Sigmoid colon (tissue), 7 donors: ENCODE measurements around the gene IL21R. TPM values are rescaled to one million over a fixed set of nuclear protein-coding genes. Genes with fewer than 3 reads are reported as not detected.

Source experiments
- DNase-seq: peaks from one replicate; pipeline ENCODE4 v3.0.0-alpha.2; 2019
- H3K27ac ChIP-seq, 4 donors: fragments of 200-600 bp; sonication (generic); one replicate each; pipeline ENCODE4 v1.5.1; 2016 to 2019; ENCODE audit warnings: mild to moderate bottlenecking in 1 of 4
- H3K27me3 ChIP-seq, 3 donors: fragments of 200-600 bp; sonication (generic); one replicate each; pipeline ENCODE4 v1.5.1; 2019; ENCODE audit warnings: mild to moderate bottlenecking in 1 of 3
- H3K36me3 ChIP-seq, 4 donors: fragments of 200-600 bp; sonication (generic); one replicate each; pipeline ENCODE4 v1.5.1; 2016 to 2019
- H3K4me1 ChIP-seq, 4 donors: fragments of 200-600 bp; sonication (generic); one replicate each; pipeline ENCODE4 v1.5.1; 2017 to 2019
- H3K4me3 ChIP-seq, 4 donors: fragments of 200-600 bp; sonication (generic); one replicate each; pipeline ENCODE4 v1.5.1; 2017 to 2019; ENCODE audit warnings: mild to moderate bottlenecking in 2 of 4, moderate library complexity in 1 of 4
- H3K9me3 ChIP-seq, 4 donors: fragments of 200-600 bp in 3 of 4; sonication (generic) in 3 of 4; one replicate each; pipeline versions ENCODE4 v1.5.1 to v1.6.1; 2013 to 2019
- CTCF ChIP-seq, 4 experiments: fragments of 450-650 bp in 3 of 4; fragments of 200-600 bp in 1 of 4; IDR thresholded peaks; one replicate each; pipeline ENCODE4 v1.5.1; 2016 to 2019; ENCODE audit warnings: antibody characterized with exemption in 4 of 4, mild to moderate bottlenecking in 3 of 4, moderate library complexity in 2 of 4
- EP300 ChIP-seq, 4 donors: sonication (generic); formaldehyde crosslinking; IDR thresholded peaks; one replicate each; pipeline ENCODE4 v1.6.1; 2017; ENCODE audit warnings: antibody characterized with exemption in 4 of 4
- POLR2A ChIP-seq, 2 donors: fragments of 450-650 bp; IDR thresholded peaks; one replicate each; pipeline ENCODE4 v1.6.1; 2016; ENCODE audit warnings: antibody characterized with exemption in 2 of 2, mild to moderate bottlenecking in 2 of 2, moderate library complexity in 2 of 2
- POLR2AphosphoS5 ChIP-seq, 4 donors: sonication (generic); formaldehyde crosslinking; IDR thresholded peaks; one replicate each; pipeline ENCODE4 v1.6.1; 2017; ENCODE audit warnings: antibody characterized with exemption in 4 of 4
- WGBS, 2 donors: extraction: QIAGEN DNeasy Blood & Tissue Kit; methylation state at CpG; one replicate each; pipeline ENCODE4 v1.1.7; 2013; 5-methylcytosine and 5-hydroxymethylcytosine counted together
- intact Hi-C: fragments of 100-400 bp; cut with DNase I; formaldehyde crosslinking; loops from one replicate; pipeline ENCODE4 v1.15.1; 2023
- polyA plus RNA-seq, 3 donors: library from polyadenylated mRNA; stranded (reverse); fragments of 200-250 nt; gene quantifications; one replicate each; pipeline ENCODE4 v1.2.3, GENCODE V29; 2013
- total RNA-seq, 4 donors: library from RNA; depleted of rRNA; stranded (reverse); fragments of >200 nt; gene quantifications; one replicate each; pipeline ENCODE4 v1.1.0, GENCODE V29; 2016
- donor health status: healthy with polysubstance abuse.
- donor health status: Bipolar disorder and iron deficiency.
- donor health status: healthy.

IL21R gene
- total and polyA plus RNA-seq, 7 donors, result under 0.01 to 7.9 (median 0.27) TPM; not detected in 2

GRCh38 chr16:27485811-27486210, 83.8 kb downstream of the IL21R start:
- peaks cover 57 to 100% (median 93%) of the 10 kb centered on the region in 4 donors for H3K36me3 ChIP-seq

GRCh38 chr16:27486344-27486743, 84.4 kb downstream of the IL21R start:
- no peak for TF ChIP-seq EP300 (IDR thresholded peaks at IDR 0.05)
- TF ChIP-seq POLR2A (IDR thresholded peaks at IDR 0.05), result no peak
- no peak for TF ChIP-seq CTCF (IDR thresholded peaks at IDR 0.05)
- Histone ChIP-seq H3K9me3 (no peaks in the 10 kb centered on the region), H3K4me3 (no peak overlapping the region), H3K27me3 (no peaks in the 10 kb centered on the region), H3K36me3 (peaks cover 57 to 100% (median 94%) of the 10 kb centered on the region in 4 donors), H3K27ac (no peak overlapping the region), H3K4me1 (no peaks in the 10 kb centered on the region)
- intact Hi-C loops, result no loop called here
- 91 to 95% methylated on average over 8 of the region's 8 CpGs for WGBS, 2 donors
- DNase-seq, result no peak

More at GRCh38 chr16:27485811-27486210, 83.8 kb downstream of the IL21R start:
- no peak for TF ChIP-seq CTCF (IDR thresholded peaks at IDR 0.05)
- no peak for TF ChIP-seq POLR2A (IDR thresholded peaks at IDR 0.05)
- TF ChIP-seq POLR2AphosphoS5 (IDR thresholded peaks at IDR 0.05), result no peak
- TF ChIP-seq EP300 (IDR thresholded peaks at IDR 0.05), result no peak
- H3K27me3 ChIP-seq, result no peaks in the 10 kb centered on the region
- intact Hi-C loops, result no loop called here
- DNase-seq, result no peak
- no peaks in the 10 kb centered on the region for H3K4me1 ChIP-seq
- H3K9me3 ChIP-seq, result no peaks in the 10 kb centered on the region
- no peak overlapping the region for H3K27ac ChIP-seq
- no peak overlapping the region for H3K4me3 ChIP-seq
- 95 to 96% methylated on average over 11 of the region's 11 CpGs for WGBS, 2 donors

GRCh38 chr16:27486760-27487159, 84.8 kb downstream of the IL21R start:
- TF ChIP-seq POLR2AphosphoS5 (IDR thresholded peaks at IDR 0.05) (no peak), CTCF (IDR thresholded peaks at IDR 0.05) (no peak), EP300 (IDR thresholded peaks at IDR 0.05) (no peak), POLR2A (IDR thresholded peaks at IDR 0.05) (no peak)
- H3K27me3 ChIP-seq, result no peaks in the 10 kb centered on the region
- DNase-seq, result no peak
- no peaks in the 10 kb centered on the region for H3K9me3 ChIP-seq
- no peak overlapping the region for H3K4me3 ChIP-seq
- peaks cover 58 to 100% (median 93%) of the 10 kb centered on the region in 4 donors for H3K36me3 ChIP-seq
- intact Hi-C loops, result no loop called here
- no peak overlapping the region for H3K27ac ChIP-seq
- WGBS, 2 donors, result 94 to 98% methylated on average over 3 of the region's 3 CpGs
- no peaks in the 10 kb centered on the region for H3K4me1 ChIP-seq

GRCh38 chr16:27489421-27489820, 87.4 kb downstream of the IL21R start:
- Histone ChIP-seq H3K27me3 (no peaks in the 10 kb centered on the region), H3K4me3 (no peak overlapping the region), H3K4me1 (no peaks in the 10 kb centered on the region), H3K9me3 (no peaks in the 10 kb centered on the region), H3K27ac (no peak overlapping the region), H3K36me3 (peaks cover 41 to 100% (median 83%) of the 10 kb centered on the region in 4 donors)
- intact Hi-C loops, result no loop called here
- DNase-seq, result no peak
- TF ChIP-seq CTCF (IDR thresholded peaks at IDR 0.05) (no peak), POLR2AphosphoS5 (IDR thresholded peaks at IDR 0.05) (no peak), EP300 (IDR thresholded peaks at IDR 0.05) (no peak), POLR2A (IDR thresholded peaks at IDR 0.05) (no peak)
- WGBS, 2 donors, result 96 to 98% methylated on average over 21 of the region's 21 CpGs

DNA sequence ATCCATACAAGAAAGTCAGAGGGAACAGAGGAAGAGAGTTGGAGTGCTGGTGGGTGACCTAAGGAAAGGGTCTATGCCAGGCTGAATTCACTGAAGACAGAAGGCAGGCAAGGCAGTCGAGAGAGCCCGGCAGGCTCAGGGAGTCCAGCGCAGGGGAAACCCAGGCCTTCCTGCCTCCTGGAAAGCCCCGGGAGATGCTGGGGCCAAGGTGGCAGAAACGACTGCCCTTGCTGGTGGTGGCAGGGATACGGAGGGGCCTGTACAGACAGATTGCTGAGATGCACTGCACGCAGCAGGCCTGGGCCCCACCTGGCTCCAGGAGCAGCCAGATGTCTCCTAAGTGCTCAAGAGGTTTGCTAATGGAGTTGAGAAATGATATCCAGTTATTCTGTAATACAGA, 87.9 kb downstream of the IL21R start:
- no peak for DNase-seq
- 94 to 95% methylated on average over 7 of the region's 7 CpGs for WGBS, 2 donors
- TF ChIP-seq CTCF (IDR thresholded peaks at IDR 0.05) (no peak), EP300 (IDR thresholded peaks at IDR 0.05) (no peak), POLR2AphosphoS5 (IDR thresholded peaks at IDR 0.05) (no peak), POLR2A (IDR thresholded peaks at IDR 0.05) (no peak)
- Histone ChIP-seq H3K4me3 (no peak overlapping the region), H3K36me3 (peaks cover 44 to 100% (median 82%) of the 10 kb centered on the region in 4 donors), H3K27ac (no peak overlapping the region), H3K27me3 (no peaks in the 10 kb centered on the region), H3K9me3 (no peaks in the 10 kb centered on the region), H3K4me1 (no peaks in the 10 kb centered on the region)
- intact Hi-C loops, result no loop called here
